Stomach smooth muscle (tissue), 2 donors: Measurements from ENCODE around the gene COL4A2.

Experiments
- H3K27ac ChIP-seq: one replicate; pipeline ENCODE4 v1.7.0; 2013; ENCODE audit warnings: mild to moderate bottlenecking, low read length, inconsistent platforms
- H3K27me3 ChIP-seq, 2 donors: one replicate each; pipeline ENCODE4 v1.7.0; 2013; ENCODE audit warnings: low read length in 2 of 2; ENCODE audit not compliant: insufficient read depth in 2 of 2, control insufficient read depth in 1 of 2
- H3K36me3 ChIP-seq, 2 donors: one replicate each; pipeline ENCODE4 v1.7.0; 2013; ENCODE audit warnings: low read length in 2 of 2; ENCODE audit not compliant: control insufficient read depth in 2 of 2, insufficient read depth in 2 of 2
- H3K4me1 ChIP-seq: one replicate; pipeline ENCODE4 v1.7.0; 2013; ENCODE audit warnings: low read length; ENCODE audit not compliant: control insufficient read depth, insufficient read depth
- H3K4me3 ChIP-seq, 2 donors: one replicate each; pipeline ENCODE4 v1.7.0; 2013; ENCODE audit warnings: low read length in 2 of 2
- H3K9ac ChIP-seq, 2 donors: one replicate each; pipeline ENCODE4 v1.7.0; 2013; ENCODE audit warnings: low read length in 2 of 2, mild to moderate bottlenecking in 1 of 2
- H3K9me3 ChIP-seq, 2 donors: one replicate each; pipeline ENCODE4 v1.7.0; 2013; ENCODE audit warnings: low read length in 2 of 2; ENCODE audit not compliant: control insufficient read depth in 2 of 2
- donor health status: healthy.
- donor health status: Pancreatic carcinoma.

COL4A2 gene

DNA sequence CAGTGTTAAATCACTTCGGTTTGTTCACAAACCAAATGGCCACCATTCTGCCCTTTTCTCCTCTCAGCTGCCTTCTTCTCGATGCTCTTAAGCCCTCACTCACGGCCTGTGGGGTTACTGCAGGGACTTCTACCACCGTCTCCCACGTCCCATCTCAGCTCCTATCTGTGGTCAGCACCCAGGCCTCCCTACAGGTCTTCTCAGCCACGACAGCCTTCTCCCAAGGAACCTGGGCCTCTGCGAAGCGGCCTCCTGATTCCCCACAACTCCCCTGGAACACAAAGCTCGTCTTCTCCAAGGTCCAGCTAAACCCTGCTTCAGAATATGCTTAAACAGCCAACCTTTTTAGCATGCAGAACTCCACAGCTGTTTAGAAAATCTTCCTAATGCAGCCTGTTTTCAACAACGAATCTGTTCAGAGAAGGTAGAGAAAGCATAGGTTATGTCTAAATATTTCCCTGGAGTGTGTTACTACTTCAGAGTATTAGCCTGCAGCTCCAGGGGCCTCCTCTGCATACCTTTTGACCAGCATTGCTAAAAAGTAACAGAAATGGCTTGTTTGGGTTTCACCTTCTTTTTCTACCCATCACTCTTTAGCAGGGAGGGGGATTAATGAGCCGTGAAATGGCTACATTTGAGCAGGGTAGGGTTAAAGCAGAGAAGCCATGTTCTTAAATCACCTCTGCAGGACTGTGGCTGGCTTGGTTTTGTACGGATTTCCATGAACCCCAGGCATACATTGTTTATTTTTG is 104.0 kb downstream of the COL4A2 start:
- Histone ChIP-seq H3K4me1 (peaks cover 88% of the 10 kb centered on the region), H3K27me3 (no peaks in the 10 kb centered on the region), H3K9me3 (no peaks in the 10 kb centered on the region), H3K27ac (peak overlapping the region; percentile 96), H3K4me3 (peak overlapping the region in 1 of 2 donors; percentile 30), H3K36me3 (peaks cover 17 to 20% of the 10 kb centered on the region in 2 donors), H3K9ac (peak overlapping the region; percentile 60 to 62)

DNA sequence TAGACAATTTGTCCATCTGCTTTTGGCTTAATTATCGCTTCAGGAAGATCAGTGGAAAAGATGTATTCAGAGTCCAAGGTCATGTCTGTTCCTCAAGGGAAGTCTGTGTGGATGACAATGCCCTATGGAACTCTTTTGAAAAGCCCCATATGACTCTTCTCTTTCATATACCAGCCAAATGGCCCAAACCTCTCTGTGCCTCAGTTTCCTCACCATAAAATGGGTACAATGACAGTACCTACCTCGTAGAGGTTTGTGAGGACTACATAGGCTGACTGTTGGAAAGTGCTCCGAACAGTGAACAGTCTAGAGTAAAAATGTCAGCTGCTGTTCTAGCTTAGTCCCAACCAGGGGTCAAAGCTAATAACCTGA is 104.6 kb downstream of the COL4A2 start:
- Histone ChIP-seq H3K27ac (peak overlapping the region; percentile 96), H3K9ac (peak overlapping the region; percentile 47 to 62), H3K36me3 (peaks cover 17 to 20% of the 10 kb centered on the region in 2 donors), H3K4me1 (peaks cover 87% of the 10 kb centered on the region), H3K27me3 (no peaks in the 10 kb centered on the region), H3K9me3 (no peaks in the 10 kb centered on the region), H3K4me3 (peak overlapping the region; percentile 25 to 30)

DNA sequence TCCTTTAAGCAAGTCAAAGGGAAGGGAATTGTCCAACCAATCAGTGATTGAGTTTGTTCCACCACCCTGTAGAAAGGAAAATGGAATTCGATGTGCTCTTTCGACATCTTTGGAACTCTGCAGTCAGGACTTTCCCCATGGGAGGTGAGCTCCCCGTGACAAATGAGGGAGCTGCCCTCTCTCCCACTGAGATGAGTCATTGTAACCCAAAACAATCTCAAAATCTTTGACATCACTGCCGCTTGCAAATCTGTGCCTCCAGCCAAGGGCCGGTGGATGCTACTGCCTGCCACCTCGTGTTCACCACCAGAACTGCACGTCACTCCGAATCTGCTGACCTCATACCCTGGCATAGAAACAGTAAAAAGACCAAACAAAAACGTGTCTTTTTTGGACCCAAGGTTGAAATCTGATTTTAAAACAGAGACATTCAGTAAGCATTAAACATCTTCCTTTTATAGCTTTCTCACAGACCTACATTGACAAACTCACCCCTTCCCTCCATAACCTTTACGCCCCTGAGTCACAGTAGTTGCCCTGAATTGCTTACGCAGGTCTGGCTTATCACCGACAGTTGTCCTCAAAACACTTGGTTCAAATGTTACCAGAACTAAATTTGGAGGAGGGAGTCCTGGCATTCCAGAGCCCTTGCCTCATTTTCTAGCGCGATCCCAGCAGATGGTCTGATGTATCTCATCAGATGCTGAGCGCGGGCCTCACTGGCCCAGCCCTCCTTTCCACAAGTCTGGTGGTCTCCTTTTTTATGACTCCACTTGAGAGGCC is 105.2 kb downstream of the COL4A2 start:
- Histone ChIP-seq H3K9me3 (no peaks in the 10 kb centered on the region), H3K4me3 (peak overlapping the region; percentile 25 to 30), H3K27me3 (no peaks in the 10 kb centered on the region), H3K27ac (peak overlapping the region; percentile 96), H3K4me1 (peaks cover 86% of the 10 kb centered on the region), H3K36me3 (peaks cover 15 to 18% of the 10 kb centered on the region in 2 donors), H3K9ac (peak overlapping the region; percentile 65 to 81)

DNA sequence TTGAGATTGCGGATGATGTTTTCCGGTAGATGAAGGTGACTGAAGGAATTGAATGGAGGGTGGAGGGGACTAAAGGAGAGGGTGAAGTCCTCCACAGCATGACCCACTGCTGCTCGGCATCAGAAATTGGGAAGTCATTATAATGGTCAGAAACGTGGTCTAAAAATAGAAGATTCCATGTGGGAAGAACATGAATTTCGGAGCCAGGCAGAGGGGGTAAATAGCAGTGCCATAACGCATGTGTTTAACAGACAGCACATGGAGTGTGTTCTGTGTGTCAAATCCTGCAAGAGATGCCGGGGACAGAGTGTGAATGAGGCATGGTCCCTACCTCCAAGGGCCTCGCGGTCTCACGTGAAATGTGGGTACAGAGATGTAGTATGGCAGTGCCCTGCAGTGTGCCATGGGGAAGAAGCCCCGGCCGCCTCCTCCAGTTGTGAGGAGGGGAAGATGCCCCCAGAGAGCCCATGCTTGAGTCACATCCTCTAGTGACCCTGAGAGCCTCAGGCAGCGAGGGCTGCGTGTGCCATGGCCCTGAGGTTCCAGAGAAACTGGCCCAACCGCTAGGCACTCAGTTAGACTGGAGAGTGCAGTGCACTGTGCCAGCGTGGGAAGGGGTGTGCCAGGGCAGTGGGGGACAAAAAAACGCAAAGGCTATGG is 106.1 kb downstream of the COL4A2 start:
- peak overlapping the region; percentile 96 for H3K27ac ChIP-seq
- H3K27me3 ChIP-seq: no peaks in the 10 kb centered on the region
- peaks cover 12 to 17% of the 10 kb centered on the region in 2 donors for H3K36me3 ChIP-seq
- no peaks in the 10 kb centered on the region for H3K9me3 ChIP-seq
- peak overlapping the region; percentile 65 to 81 for H3K9ac ChIP-seq
- peaks cover 86% of the 10 kb centered on the region for H3K4me1 ChIP-seq
- H3K4me3 ChIP-seq: peak overlapping the region in 1 of 2 donors; percentile 17

DNA sequence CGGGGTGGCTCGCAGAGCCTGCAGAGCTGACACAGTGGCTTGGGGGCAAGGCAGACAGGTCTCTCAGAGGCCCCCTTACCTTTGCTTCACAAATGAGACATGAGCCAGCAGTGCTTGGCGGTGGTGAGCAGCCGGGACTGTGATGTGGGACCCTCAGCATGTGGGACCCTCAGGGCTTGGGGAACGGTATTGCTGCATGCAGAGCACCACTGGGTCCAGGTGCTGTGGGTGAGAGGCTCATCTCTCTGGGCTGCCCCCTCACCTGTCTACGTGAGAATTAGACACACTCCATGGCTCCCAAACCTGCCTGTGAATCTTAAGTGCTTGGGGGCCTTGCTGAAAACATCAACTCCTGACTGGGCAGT is 106.6 kb downstream of the COL4A2 start:
- peaks cover 82% of the 10 kb centered on the region for H3K4me1 ChIP-seq

DNA sequence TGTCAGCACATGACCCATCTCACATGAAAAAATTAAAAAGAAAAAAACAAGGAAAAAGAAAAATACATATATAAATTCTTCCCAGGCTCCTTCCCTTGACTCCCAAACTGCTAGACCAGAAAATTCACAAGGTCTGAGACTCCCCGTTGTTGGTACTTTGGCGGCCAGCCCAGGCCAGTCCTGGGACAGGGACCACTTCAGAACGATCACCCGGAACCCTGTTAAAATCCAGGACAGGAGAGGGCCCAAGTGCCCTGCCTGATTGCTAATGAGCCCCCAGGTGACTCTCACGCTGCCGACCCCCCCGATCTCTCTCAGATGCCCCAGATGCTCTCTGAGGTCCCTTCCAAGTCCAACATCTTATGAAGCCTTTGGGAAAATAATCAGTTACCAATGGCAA is 107.2 kb downstream of the COL4A2 start:
- Histone ChIP-seq H3K4me1 (peaks cover 79% of the 10 kb centered on the region), H3K27ac (peak overlapping the region; percentile 96)

More for the DNA sequence above, 106.6 kb downstream of the COL4A2 start:
- H3K4me3 ChIP-seq: no peak overlapping the region
- peak overlapping the region; percentile 96 for H3K27ac ChIP-seq
- H3K27me3 ChIP-seq: no peaks in the 10 kb centered on the region
- H3K9ac ChIP-seq: no peak overlapping the region
- H3K36me3 ChIP-seq: peaks cover 8 to 14% of the 10 kb centered on the region in 2 donors
- H3K9me3 ChIP-seq: no peaks in the 10 kb centered on the region

DNA sequence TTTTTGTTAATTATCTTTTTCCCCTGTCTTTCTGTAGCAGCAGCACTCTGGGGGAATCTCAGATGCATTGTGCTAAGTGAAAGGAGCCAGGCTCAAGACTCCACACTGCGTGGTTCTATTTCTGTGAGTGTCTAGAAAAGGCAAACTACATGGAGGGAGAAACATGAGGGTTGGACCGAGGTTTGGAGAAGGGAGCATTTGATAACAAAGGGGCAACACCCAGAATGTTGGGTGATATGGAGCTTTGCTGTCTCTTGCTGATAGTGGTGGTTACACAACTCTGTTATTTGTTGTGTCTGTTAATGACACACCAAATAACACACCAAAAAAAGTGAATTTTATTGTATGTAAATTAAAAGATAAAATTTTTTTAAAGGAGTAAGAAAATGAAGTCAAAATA is 107.8 kb downstream of the COL4A2 start:
- Histone ChIP-seq H3K9ac (no peak overlapping the region), H3K4me3 (no peak overlapping the region), H3K36me3 (peaks cover 4 to 14% of the 10 kb centered on the region in 2 donors), H3K4me1 (peaks cover 79% of the 10 kb centered on the region), H3K27ac (peak overlapping the region; percentile 96), H3K9me3 (no peaks in the 10 kb centered on the region), H3K27me3 (no peaks in the 10 kb centered on the region)

More for the DNA sequence above, 107.2 kb downstream of the COL4A2 start:
- Histone ChIP-seq H3K27me3 (no peaks in the 10 kb centered on the region), H3K36me3 (peaks cover 3 to 8% of the 10 kb centered on the region in 2 donors), H3K9ac (no peak overlapping the region), H3K4me3 (no peak overlapping the region), H3K9me3 (no peaks in the 10 kb centered on the region)

DNA sequence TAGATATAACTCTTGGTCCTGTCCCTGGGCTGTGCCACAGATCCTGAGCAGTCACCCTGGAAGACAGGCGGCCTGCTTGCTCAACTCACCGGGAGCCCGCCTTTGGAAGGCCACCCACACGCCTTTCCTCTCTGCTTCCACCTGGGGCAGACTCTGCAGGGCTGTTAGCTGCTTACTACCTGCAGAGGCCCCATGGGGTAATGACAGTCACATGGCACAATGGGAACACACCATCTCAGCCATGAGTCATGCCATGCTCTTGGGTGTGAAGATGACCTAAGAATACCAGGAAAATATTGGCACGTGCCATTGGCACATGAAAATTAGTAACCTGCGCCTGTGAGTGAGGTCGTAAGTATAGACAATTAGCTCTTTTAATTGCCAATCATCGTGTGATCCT is 108.6 kb downstream of the COL4A2 start:
- peak overlapping the region; percentile 79 for H3K27ac ChIP-seq
- peaks cover 6 to 16% of the 10 kb centered on the region in 2 donors for H3K36me3 ChIP-seq
- H3K4me3 ChIP-seq: no peak overlapping the region
- H3K9ac ChIP-seq: peak overlapping the region in 1 of 2 donors; percentile 2
- no peaks in the 10 kb centered on the region for H3K9me3 ChIP-seq
- peaks cover 74% of the 10 kb centered on the region for H3K4me1 ChIP-seq
- no peaks in the 10 kb centered on the region for H3K27me3 ChIP-seq

DNA sequence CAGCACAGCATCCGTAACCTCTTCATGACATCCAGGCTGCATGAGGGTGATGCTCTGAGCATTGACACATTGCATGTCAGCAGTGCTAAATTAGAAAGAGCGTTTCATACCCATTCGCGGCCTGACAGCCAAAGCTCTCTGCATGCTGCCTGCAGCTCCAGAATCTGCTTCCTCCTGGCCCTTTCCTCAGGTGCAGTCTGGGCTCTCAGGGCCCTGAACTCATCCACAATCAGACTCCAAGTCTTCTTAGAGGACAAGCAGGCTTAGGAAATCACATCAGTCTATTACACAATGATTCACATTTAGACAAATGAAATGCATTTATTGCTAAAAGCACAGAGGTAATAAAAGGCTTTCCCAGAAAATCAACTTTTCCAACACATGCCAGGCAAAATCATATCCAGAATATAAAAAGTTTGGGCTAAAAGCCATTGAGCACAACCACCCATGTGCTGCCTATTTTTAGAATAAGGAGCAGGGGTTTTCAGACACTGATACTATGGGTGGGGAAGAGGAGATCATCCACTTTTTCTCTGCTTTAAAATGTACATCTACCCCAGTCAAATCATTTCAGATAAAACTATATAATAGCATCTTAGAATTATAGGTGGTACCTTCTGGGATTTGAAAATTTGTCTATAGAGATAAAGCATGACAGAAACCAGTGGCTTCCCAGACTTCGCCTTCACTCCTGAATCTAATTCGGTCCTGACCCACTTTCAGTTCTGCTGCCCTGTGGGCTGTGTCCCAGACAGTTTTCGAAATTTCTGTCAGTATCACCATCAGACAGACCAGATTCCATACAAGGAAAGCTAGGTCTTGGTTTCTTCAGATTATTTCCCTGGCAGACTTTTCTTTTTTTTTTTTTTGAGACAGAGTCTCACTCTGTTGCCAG is 109.3 kb downstream of the COL4A2 start:
- H3K4me1 ChIP-seq: peaks cover 74% of the 10 kb centered on the region
- H3K36me3 ChIP-seq: peaks cover 12 to 17% of the 10 kb centered on the region in 2 donors
- peak overlapping the region; percentile 79 for H3K27ac ChIP-seq
- peak overlapping the region in 1 of 2 donors; percentile 2 for H3K9ac ChIP-seq
- no peaks in the 10 kb centered on the region for H3K9me3 ChIP-seq
- H3K4me3 ChIP-seq: peak overlapping the region in 1 of 2 donors; percentile 47
- H3K27me3 ChIP-seq: no peaks in the 10 kb centered on the region

DNA sequence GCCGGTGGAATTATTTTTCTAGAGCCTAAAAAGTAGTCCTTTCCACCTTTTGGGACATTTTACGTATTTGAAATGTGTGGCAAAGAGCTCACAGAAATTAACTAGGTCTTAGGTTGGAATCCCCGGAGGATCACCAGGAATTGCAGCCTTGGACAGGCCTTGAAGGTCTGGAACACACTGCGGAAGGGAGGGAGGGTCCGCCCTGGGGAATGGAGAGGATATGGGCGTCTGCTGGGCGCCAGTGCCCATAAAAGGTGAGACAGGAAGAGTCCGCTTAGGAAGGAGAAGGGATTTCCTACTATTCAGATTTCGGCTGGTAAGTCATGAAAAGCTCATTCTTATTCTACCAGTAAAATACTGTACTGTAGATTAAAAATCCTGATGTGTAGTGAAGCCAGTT is 111.9 kb downstream of the COL4A2 start:
- peaks cover 73% of the 10 kb centered on the region for H3K4me1 ChIP-seq
- H3K9me3 ChIP-seq: no peaks in the 10 kb centered on the region
- H3K4me3 ChIP-seq: no peak overlapping the region
- no peaks in the 10 kb centered on the region for H3K27me3 ChIP-seq
- H3K36me3 ChIP-seq: peaks cover 12 to 17% of the 10 kb centered on the region in 2 donors
- H3K9ac ChIP-seq: no peak overlapping the region
- H3K27ac ChIP-seq: peak overlapping the region; percentile 18
